Measurements from ENCODE around the gene AMMECR1.

AMMECR1 gene

GRCh38 chrX:110310896-110311295, 7.0 kb downstream of the AMMECR1 start:
- H3K27ac ChIP-seq: no peak overlapping the region
- no peak for TF ChIP-seq CTCF (IDR thresholded peaks at IDR 0.05)
- no peak for TF ChIP-seq ZFX (IDR thresholded peaks at IDR 0.05; ENCODE audit: borderline replicate concordance)

GRCh38 chrX:110310000-110310790, 7.7 kb downstream of the AMMECR1 start:
- TF ChIP-seq CTCF (IDR thresholded peaks at IDR 0.05): no peak
- H3K27ac ChIP-seq: no peak overlapping the region

- H3K27ac ChIP-seq: no peak overlapping the region
These were observed 9.7 kb downstream of the AMMECR1 start for GRCh38 chrX:110308220-110308619.

GRCh38 chrX:110304884-110305283, 13.0 kb downstream of the AMMECR1 start:
- no peak overlapping the region for H3K27ac ChIP-seq
- TF ChIP-seq CTCF (IDR thresholded peaks at IDR 0.05): no peak

More at GRCh38 chrX:110308220-110308619, 9.7 kb downstream of the AMMECR1 start:
- no peak for TF ChIP-seq CTCF (IDR thresholded peaks at IDR 0.05)
- no peak for TF ChIP-seq ZFX (IDR thresholded peaks at IDR 0.05; ENCODE audit: borderline replicate concordance)

- no peak overlapping the region for H3K27ac ChIP-seq
- TF ChIP-seq ZFX (IDR thresholded peaks at IDR 0.05; ENCODE audit: borderline replicate concordance) (no peak), CTCF (IDR thresholded peaks at IDR 0.05) (no peak)
These were observed 13.5 kb downstream of the AMMECR1 start for GRCh38 chrX:110304371-110304770.

- no peak overlapping the region for H3K27ac ChIP-seq
- TF ChIP-seq ZFX (IDR thresholded peaks at IDR 0.05; ENCODE audit: borderline replicate concordance): no peak
- TF ChIP-seq CTCF (IDR thresholded peaks at IDR 0.05): no peak
These were observed 14.9 kb downstream of the AMMECR1 start for GRCh38 chrX:110302975-110303374.

GRCh38 chrX:110301194-110301593, 16.7 kb downstream of the AMMECR1 start:
- TF ChIP-seq ZFX (IDR thresholded peaks at IDR 0.05; ENCODE audit: borderline replicate concordance): no peak
- TF ChIP-seq CTCF (IDR thresholded peaks at IDR 0.05): no peak
- no peak overlapping the region for H3K27ac ChIP-seq
